HCT116 (cell line): ENCODE data around the gene MTURN. TPM values are rescaled to one million over a fixed set of nuclear protein-coding genes. Genes with fewer than 3 reads are reported as not detected.

Experiments used
- ATAC-seq: fragments of 200-7000 bp; cut with Tn5 transposase; 2 replicates; pipeline ENCODE4 v1.9.1; 2020; ENCODE audit warnings: mild to moderate bottlenecking, moderate library complexity
- BruUV-seq: library from RNA; stranded (reverse); fragments of 400-500 nt; replicated peaks from 2 replicates; lab custom pipeline; 2021; lab: Mats Ljungman, UMichigan
- CTCF ChIA-PET: fragments of 300-600 bp; sonication (Branson Sonifier 250); formaldehyde crosslinking; loops from one replicate; lab custom pipeline; 2021; ENCODE audit warnings: antibody characterized with exemption; lab: Charles Lee
- POLR2A ChIA-PET: fragments of 300-600, 350-600 bp; sonication (Branson Sonifier 250); formaldehyde crosslinking; loops from one replicate; lab custom pipeline; 2021; ENCODE audit warnings: antibody characterized with exemption; lab: Charles Lee
- RAD21 ChIA-PET, 2 experiments: fragments of 300-600 bp; sonication (Branson Sonifier 250); formaldehyde crosslinking; loops; one replicate each; lab custom pipeline; 2023; ENCODE audit warnings: low total read pairs in 2 of 2; ENCODE audit not compliant: uncharacterized antibody in 2 of 2, unreplicated experiment in 2 of 2, low non-redundant PET in 1 of 2; lab: Charles Lee
- DNase-seq: peaks from one replicate; pipeline ENCODE4 v3.0.0-alpha.2; 2010; ENCODE audit warnings: low read depth, low spot score
- H2AFZ ChIP-seq: fragments of 200-600 bp; shearing (Covaris generic), sonication (generic); 2 replicates; pipeline ENCODE4 v1.6.1; 2017; ENCODE audit warnings: low read depth, mixed run types, mixed read lengths, antibody characterized with exemption, low read length; ENCODE audit not compliant: poor library complexity, severe bottlenecking
- H3K27ac ChIP-seq: 2 replicates; pipeline ENCODE4 v1.5.1; 2012; ENCODE audit warnings: low read depth, low read length
- H3K27me3 ChIP-seq: fragments of 200-600 bp; sonication (generic); 2 replicates; pipeline ENCODE4 v1.6.1; 2016; ENCODE audit warnings: mixed run types, low read length, mixed read lengths; ENCODE audit not compliant: insufficient read depth
- H3K36me3 ChIP-seq, 2 experiments: fragments of 200-500 bp in 1 of 2; fragments of 200-600 bp in 1 of 2; sonication (Bioruptor generic) in 1 of 2; sonication (generic) in 1 of 2; 2 replicates each; pipeline versions ENCODE4 v1.5.1 to v1.6.1; 2014 to 2016; ENCODE audit warnings: low read length in 2 of 2, inconsistent platforms in 1 of 2, mixed read lengths in 1 of 2, mixed run types in 1 of 2; ENCODE audit not compliant: insufficient read depth in 2 of 2, control insufficient read depth in 1 of 2
- H3K4me1 ChIP-seq, 2 experiments: fragments of 200-600 bp in 1 of 2; sonication (generic) in 1 of 2; 2 replicates each; pipeline versions ENCODE4 v1.5.1 to v1.6.1; 2012 to 2017; ENCODE audit warnings: low read length in 2 of 2, inconsistent platforms in 1 of 2, mild to moderate bottlenecking in 1 of 2, mixed read lengths in 1 of 2, mixed run types in 1 of 2, moderate library complexity in 1 of 2; ENCODE audit not compliant: insufficient read depth in 2 of 2, control insufficient read depth in 1 of 2
- H3K4me2 ChIP-seq: fragments of 200-600 bp; sonication (generic); 2 replicates; pipeline ENCODE4 v1.6.1; 2017; ENCODE audit warnings: mixed run types, low read length, mixed read lengths
- H3K4me3 ChIP-seq, 2 experiments: fragments of 200-600 bp in 1 of 2; sonication (generic) in 1 of 2; replicated peaks in 1 of 2; 2 replicates each; pipeline ENCODE4 v1.5.1; 2011 to 2016; ENCODE audit warnings: low read length in 2 of 2, control low read depth in 1 of 2, low read depth in 1 of 2, mild to moderate bottlenecking in 1 of 2, mixed read lengths in 1 of 2, mixed run types in 1 of 2
- H3K79me2 ChIP-seq: fragments of 200-600 bp; sonication (generic); 2 replicates; pipeline ENCODE4 v1.6.1; 2017; ENCODE audit warnings: mild to moderate bottlenecking, mixed run types, low read length, moderate library complexity, mixed read lengths; ENCODE audit not compliant: insufficient read depth
- H3K9ac ChIP-seq: fragments of 200-600 bp; sonication (generic); 2 replicates; pipeline ENCODE4 v1.6.1; 2016; ENCODE audit warnings: low read length, mixed read lengths
- H3K9me2 ChIP-seq: fragments of 200-600 bp; sonication (generic), shearing (Covaris generic); 2 replicates; pipeline ENCODE4 v1.6.1; 2017; ENCODE audit warnings: mixed run types, mild to moderate bottlenecking, moderate library complexity; ENCODE audit not compliant: insufficient read depth
- H3K9me3 ChIP-seq, 2 experiments: fragments of 200-500 bp in 1 of 2; fragments of 200-600 bp in 1 of 2; sonication (Bioruptor generic) in 1 of 2; sonication (generic) in 1 of 2; 2 replicates each; pipeline ENCODE4 v1.6.1; 2014 to 2017; ENCODE audit warnings: low read length in 2 of 2, mixed read lengths in 2 of 2, inconsistent platforms in 1 of 2, low read depth in 1 of 2, mild to moderate bottlenecking in 1 of 2, mixed run types in 1 of 2, moderate library complexity in 1 of 2; ENCODE audit not compliant: control insufficient read depth in 1 of 2, insufficient read depth in 1 of 2
- H4K20me1 ChIP-seq: fragments of 200-600 bp; sonication (generic), shearing (Covaris generic); 2 replicates; pipeline ENCODE4 v1.6.1; 2017; ENCODE audit warnings: mixed run types, mild to moderate bottlenecking, moderate library complexity; ENCODE audit not compliant: insufficient read depth
- CBX3 ChIP-seq: IDR thresholded peaks from 2 replicates; pipeline ENCODE4 v1.6.1; 2012; ENCODE audit warnings: low read depth
- CEBPB ChIP-seq: IDR thresholded peaks from 2 replicates; pipeline ENCODE4 v1.6.1; 2012; ENCODE audit warnings: low read depth
- CTCF ChIP-seq, 3 experiments: fragments of 200-600 bp in 1 of 3; sonication (generic) in 1 of 3; IDR thresholded peaks in 2 of 3; conservative IDR thresholded peaks in 1 of 3; 2 replicates each; pipeline ENCODE4 v1.5.1; 2012 to 2017; ENCODE audit warnings: low read depth in 2 of 3, low read length in 2 of 3, antibody characterized with exemption in 1 of 3, borderline replicate concordance in 1 of 3, control low read depth in 1 of 3, mild to moderate bottlenecking in 1 of 3, mixed read lengths in 1 of 3, mixed run types in 1 of 3, moderate library complexity in 1 of 3; ENCODE audit not compliant: insufficient read depth in 1 of 3
- ELF1 ChIP-seq: IDR thresholded peaks from 2 replicates; pipeline ENCODE4 v1.6.1; 2012; ENCODE audit warnings: low read depth, borderline replicate concordance
- EZH2 ChIP-seq: fragments of 200-600 bp; sonication (generic); IDR thresholded peaks from 2 replicates; pipeline ENCODE4 v1.6.1; 2017; ENCODE audit warnings: antibody characterized with exemption, mixed run types
- EZH2phosphoT487 ChIP-seq: fragments of 200-600 bp; IDR thresholded peaks from 2 replicates; pipeline ENCODE4 v1.6.1; 2018; ENCODE audit warnings: antibody characterized with exemption, borderline replicate concordance
- FOSL1 ChIP-seq: IDR thresholded peaks from 2 replicates; pipeline ENCODE4 v1.6.1; 2012; ENCODE audit warnings: low read depth
- JUND ChIP-seq: IDR thresholded peaks from 2 replicates; pipeline ENCODE4 v1.6.1; 2012
- POLR2A ChIP-seq: IDR thresholded peaks from 2 replicates; pipeline ENCODE4 v1.7.0; 2011; ENCODE audit warnings: borderline replicate concordance; ENCODE audit not compliant: insufficient read depth, insufficient read length; ENCODE audit errors: extremely low read depth
- RAD21 ChIP-seq: IDR thresholded peaks from 2 replicates; pipeline ENCODE4 v1.6.1; 2012; ENCODE audit warnings: low read depth, mild to moderate bottlenecking
- REST ChIP-seq: IDR thresholded peaks from 2 replicates; pipeline ENCODE4 v1.6.1; 2012; ENCODE audit warnings: low read depth
- SIN3A ChIP-seq: IDR thresholded peaks from 2 replicates; pipeline ENCODE4 v1.6.1; 2012; ENCODE audit warnings: low read depth
- SP1 ChIP-seq: IDR thresholded peaks from 2 replicates; pipeline ENCODE4 v1.6.1; 2012; ENCODE audit warnings: low read depth
- SRF ChIP-seq: IDR thresholded peaks from 2 replicates; pipeline ENCODE4 v1.6.1; 2012; ENCODE audit warnings: low read depth
- ZBTB33 ChIP-seq: IDR thresholded peaks from 2 replicates; pipeline ENCODE4 v1.6.1; 2011; ENCODE audit warnings: mild to moderate bottlenecking, low read length, moderate library complexity; ENCODE audit not compliant: insufficient replicate concordance; ENCODE audit errors: extremely low read depth
- ZFX ChIP-seq: fragments of 450-650 bp; IDR thresholded peaks from 2 replicates; pipeline ENCODE4 v1.6.1; 2017
- intact Hi-C: fragments of 100-400 bp; cut with micrococcal nuclease; formaldehyde crosslinking; loops from 2 replicates; pipeline ENCODE4 v1.10.0; 2022
- total RNA-seq: library from RNA; stranded (reverse); gene quantifications from one replicate; pipeline ENCODE4 v1.2.1, GENCODE V29; 2021; ENCODE audit not compliant: unreplicated experiment

Gene MTURN
- total RNA-seq, 1 experiment from 2014 or later, result 7.5 TPM

GRCh38 chr7:30193336-30193943 is 58.7 kb downstream of the MTURN start:
- no peak overlapping the region for H3K9ac ChIP-seq
- CTCF ChIA-PET, result no interaction called here
- no peaks in the 10 kb centered on the region for H4K20me1 ChIP-seq
- ATAC-seq, result no peak
- H3K36me3 ChIP-seq, result no peaks in the 10 kb centered on the region
- no peaks in the 10 kb centered on the region for H3K4me1 ChIP-seq
- no peak overlapping the region for H3K27ac ChIP-seq
- POLR2A ChIA-PET, result no interaction called here
- no TSS peak for BruUV-seq
- DNase-seq, result no peak
- RAD21 ChIA-PET, result no interaction called here
- no peak overlapping the region for H2AFZ ChIP-seq
- no peak for TF ChIP-seq FOSL1
- no peak for TF ChIP-seq EZH2phosphoT487
- TF ChIP-seq POLR2A, result no peak
- no peak for TF ChIP-seq SP1
- TF ChIP-seq REST, result no peak
- TF ChIP-seq ZBTB33, result no peak
- no peak for TF ChIP-seq CBX3
- no peak for TF ChIP-seq CEBPB
- no peak for TF ChIP-seq SRF
- TF ChIP-seq CTCF (IDR thresholded peaks at IDR 0.05 in 2 of 3, conservative IDR thresholded peaks at IDR 0.05 in 1 of 3; ENCODE audit: borderline replicate concordance in 1 of 3, insufficient read depth in 1 of 3, low read depth in 2 of 3, low read length in 2 of 3), result no peak
- TF ChIP-seq EZH2, result no peak
- no peak for TF ChIP-seq ZFX
- no peak for TF ChIP-seq JUND
- no peak for TF ChIP-seq RAD21
- TF ChIP-seq ELF1, result no peak
- TF ChIP-seq SIN3A, result no peak
- H3K27me3 ChIP-seq, result no peaks in the 10 kb centered on the region
- H3K79me2 ChIP-seq, result no peaks in the 10 kb centered on the region
- no peak overlapping the region for H3K4me2 ChIP-seq
- intact Hi-C loops, result no loop called here
- no peaks in the 10 kb centered on the region for H3K9me2 ChIP-seq
- H3K9me3 ChIP-seq, result peaks cover 17 to 19% of the 10 kb centered on the region in 2 experiments; a peak in 3 of 4 replicates
- no peak overlapping the region for H3K4me3 ChIP-seq
